Central memory CD8-positive, alpha-beta T cell (primary cell): ENCODE data around the gene BFSP2.

Experiments used
- ATAC-seq: fragments of 150-1000 bp; cut with Tn5 transposase; replicated peaks from 2 replicates; pipeline ENCODE4 v1.10.0; 2022; ENCODE audit warnings: mild to moderate bottlenecking, moderate FRiP score, moderate number of reproducible peaks; ENCODE audit not compliant: poor library complexity, severe bottlenecking; ENCODE audit errors: extremely low read depth
- DNase-seq, 2 donors: peaks; one replicate each; pipeline ENCODE4 v3.0.0; 2021; ENCODE audit warnings: low spot score in 2 of 2
- H3K27ac Mint-ChIP-seq: one replicate; pipeline ENCODE4 v1.8.0; 2022; ENCODE audit warnings: low read depth, mild to moderate bottlenecking, moderate library complexity, mixed read lengths
- H3K27me3 Mint-ChIP-seq: one replicate; pipeline ENCODE4 v1.8.0; 2022; ENCODE audit warnings: mixed read lengths
- H3K36me3 Mint-ChIP-seq: one replicate; pipeline ENCODE4 v1.8.0; 2022; ENCODE audit warnings: mild to moderate bottlenecking, moderate library complexity, mixed read lengths; ENCODE audit not compliant: insufficient read depth
- H3K4me1 Mint-ChIP-seq: one replicate; pipeline ENCODE4 v1.8.0; 2022; ENCODE audit warnings: mixed read lengths
- H3K4me3 Mint-ChIP-seq: one replicate; pipeline ENCODE4 v1.8.0; 2022; ENCODE audit warnings: mild to moderate bottlenecking, moderate library complexity, mixed read lengths
- H3K9me3 Mint-ChIP-seq: one replicate; pipeline ENCODE4 v1.8.0; 2022; ENCODE audit warnings: mixed read lengths

Gene BFSP2

GRCh38 chr3:133441867-133442270, 42.0 kb downstream of the BFSP2 start:
- H3K4me1 Mint-ChIP-seq, result peaks cover 25% of the 10 kb centered on the region
- peak; percentile 36 for ATAC-seq
- no peak for DNase-seq
- peak overlapping the region; percentile 66 for H3K27ac Mint-ChIP-seq
- peak overlapping the region; percentile 67 for H3K4me3 Mint-ChIP-seq
- peaks cover 2% of the 10 kb centered on the region for H3K36me3 Mint-ChIP-seq
- H3K27me3 Mint-ChIP-seq, result no peaks in the 10 kb centered on the region
- H3K9me3 Mint-ChIP-seq, result peaks cover 13% of the 10 kb centered on the region

GRCh38 chr3:133442518-133442917, 42.7 kb downstream of the BFSP2 start:
- Mint-ChIP-seq H3K9me3 (peaks cover 13% of the 10 kb centered on the region), H3K36me3 (peaks cover 2% of the 10 kb centered on the region), H3K4me1 (peaks cover 25% of the 10 kb centered on the region), H3K27me3 (no peaks in the 10 kb centered on the region), H3K27ac (peak overlapping the region; percentile 66), H3K4me3 (peak overlapping the region; percentile 67)
- DNase-seq (no peak), ATAC-seq (no peak)

- DNase-seq, result no peak
- ATAC-seq, result no peak
- no peaks in the 10 kb centered on the region for H3K27me3 Mint-ChIP-seq
- peaks cover 13% of the 10 kb centered on the region for H3K9me3 Mint-ChIP-seq
- H3K4me1 Mint-ChIP-seq, result peaks cover 30% of the 10 kb centered on the region
- H3K27ac Mint-ChIP-seq, result peak overlapping the region; percentile 26
- H3K36me3 Mint-ChIP-seq, result peaks cover 2% of the 10 kb centered on the region
- H3K4me3 Mint-ChIP-seq, result no peak overlapping the region
Measured at GRCh38 chr3:133443649-133444422, 44.0 kb downstream of the BFSP2 start.

GRCh38 chr3:133444423-133444774, 44.5 kb downstream of the BFSP2 start:
- Mint-ChIP-seq H3K36me3 (peaks cover 2% of the 10 kb centered on the region), H3K27ac (no peak overlapping the region), H3K4me1 (peaks cover 30% of the 10 kb centered on the region), H3K27me3 (no peaks in the 10 kb centered on the region), H3K4me3 (no peak overlapping the region), H3K9me3 (peaks cover 11% of the 10 kb centered on the region)
- DNase-seq (no peak), ATAC-seq (no peak)

- Mint-ChIP-seq H3K27me3 (no peaks in the 10 kb centered on the region), H3K27ac (no peak overlapping the region), H3K4me3 (no peak overlapping the region), H3K36me3 (peaks cover 2% of the 10 kb centered on the region), H3K4me1 (peaks cover 30% of the 10 kb centered on the region), H3K9me3 (peaks cover 5% of the 10 kb centered on the region)
- ATAC-seq (no peak), DNase-seq (no peak)
Measured at GRCh38 chr3:133445108-133445507, 45.3 kb downstream of the BFSP2 start.

GRCh38 chr3:133447750-133448477, 48.1 kb downstream of the BFSP2 start:
- no peak for DNase-seq
- no peaks in the 10 kb centered on the region for H3K9me3 Mint-ChIP-seq
- no peaks in the 10 kb centered on the region for H3K27me3 Mint-ChIP-seq
- peaks cover 12% of the 10 kb centered on the region for H3K4me1 Mint-ChIP-seq
- H3K36me3 Mint-ChIP-seq, result no peaks in the 10 kb centered on the region
- no peak overlapping the region for H3K27ac Mint-ChIP-seq
- H3K4me3 Mint-ChIP-seq, result no peak overlapping the region
- no peak for ATAC-seq

GRCh38 chr3:133448478-133449122, 48.7 kb downstream of the BFSP2 start:
- ATAC-seq (peak; percentile 68), DNase-seq (no peak)
- Mint-ChIP-seq H3K4me3 (no peak overlapping the region), H3K9me3 (no peaks in the 10 kb centered on the region), H3K4me1 (peaks cover 6% of the 10 kb centered on the region), H3K27me3 (no peaks in the 10 kb centered on the region), H3K36me3 (no peaks in the 10 kb centered on the region), H3K27ac (no peak overlapping the region)

GRCh38 chr3:133451309-133451708, 51.5 kb downstream of the BFSP2 start:
- H3K9me3 Mint-ChIP-seq, result no peaks in the 10 kb centered on the region
- H3K27me3 Mint-ChIP-seq, result no peaks in the 10 kb centered on the region
- no peak overlapping the region for H3K4me3 Mint-ChIP-seq
- DNase-seq, result no peak
- ATAC-seq, result no peak
- no peaks in the 10 kb centered on the region for H3K36me3 Mint-ChIP-seq
- no peak overlapping the region for H3K27ac Mint-ChIP-seq
- peaks cover 5% of the 10 kb centered on the region for H3K4me1 Mint-ChIP-seq

GRCh38 chr3:133452641-133453319, 52.9 kb downstream of the BFSP2 start:
- H3K4me3 Mint-ChIP-seq, result no peak overlapping the region
- no peaks in the 10 kb centered on the region for H3K36me3 Mint-ChIP-seq
- ATAC-seq (no peak), DNase-seq (no peak)
- no peaks in the 10 kb centered on the region for H3K9me3 Mint-ChIP-seq
- H3K4me1 Mint-ChIP-seq, result peaks cover 5% of the 10 kb centered on the region
- H3K27ac Mint-ChIP-seq, result no peak overlapping the region
- H3K27me3 Mint-ChIP-seq, result no peaks in the 10 kb centered on the region

- no peaks in the 10 kb centered on the region for H3K9me3 Mint-ChIP-seq
- H3K4me1 Mint-ChIP-seq, result peaks cover 5% of the 10 kb centered on the region
- no peak overlapping the region for H3K27ac Mint-ChIP-seq
- DNase-seq (no peak), ATAC-seq (no peak)
- no peaks in the 10 kb centered on the region for H3K36me3 Mint-ChIP-seq
- H3K4me3 Mint-ChIP-seq, result no peak overlapping the region
- no peaks in the 10 kb centered on the region for H3K27me3 Mint-ChIP-seq
Measured at GRCh38 chr3:133453383-133453782, 53.5 kb downstream of the BFSP2 start.

- Mint-ChIP-seq H3K36me3 (no peaks in the 10 kb centered on the region), H3K4me3 (no peak overlapping the region), H3K9me3 (no peaks in the 10 kb centered on the region), H3K27ac (no peak overlapping the region), H3K4me1 (no peaks in the 10 kb centered on the region), H3K27me3 (no peaks in the 10 kb centered on the region)
- ATAC-seq (no peak), DNase-seq (no peak)
Measured at GRCh38 chr3:133455281-133455680, 55.4 kb downstream of the BFSP2 start.

GRCh38 chr3:133455960-133456359, 56.1 kb downstream of the BFSP2 start:
- no peaks in the 10 kb centered on the region for H3K9me3 Mint-ChIP-seq
- ATAC-seq (no peak), DNase-seq (no peak)
- no peak overlapping the region for H3K4me3 Mint-ChIP-seq
- H3K27ac Mint-ChIP-seq, result no peak overlapping the region
- no peaks in the 10 kb centered on the region for H3K4me1 Mint-ChIP-seq
- no peaks in the 10 kb centered on the region for H3K27me3 Mint-ChIP-seq
- peaks cover 2% of the 10 kb centered on the region for H3K36me3 Mint-ChIP-seq
